ENCODE results near the gene RBFOX2.
"Not testable (repeated sequence)": the region's sequence is repeated elsewhere in the genome, so short reads cannot be mapped to it uniquely, and the experiment has no call there.

Gene RBFOX2

DNA sequence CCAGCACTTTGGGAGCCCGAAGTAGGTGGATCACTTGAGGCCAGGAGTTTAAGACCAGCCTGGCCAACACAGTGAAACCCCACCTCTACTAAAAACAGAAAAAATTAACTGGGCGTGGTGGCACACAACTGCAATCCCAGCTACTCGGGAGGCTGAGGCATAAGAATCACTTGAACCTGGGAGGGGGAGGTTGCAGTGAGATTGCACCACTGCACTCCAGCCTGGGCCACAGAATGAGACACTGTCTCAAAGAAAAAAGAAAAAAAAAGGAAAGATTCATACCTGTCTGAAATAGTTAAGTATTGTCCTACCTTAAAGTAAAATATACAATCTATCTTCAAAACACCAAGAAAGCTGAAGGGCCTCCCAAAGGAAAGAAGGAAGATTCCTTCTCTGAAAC lies 20.1 kb downstream of the RBFOX2 start:
- DNase-seq (ENCODE audit: low read depth), result no peak

DNA sequence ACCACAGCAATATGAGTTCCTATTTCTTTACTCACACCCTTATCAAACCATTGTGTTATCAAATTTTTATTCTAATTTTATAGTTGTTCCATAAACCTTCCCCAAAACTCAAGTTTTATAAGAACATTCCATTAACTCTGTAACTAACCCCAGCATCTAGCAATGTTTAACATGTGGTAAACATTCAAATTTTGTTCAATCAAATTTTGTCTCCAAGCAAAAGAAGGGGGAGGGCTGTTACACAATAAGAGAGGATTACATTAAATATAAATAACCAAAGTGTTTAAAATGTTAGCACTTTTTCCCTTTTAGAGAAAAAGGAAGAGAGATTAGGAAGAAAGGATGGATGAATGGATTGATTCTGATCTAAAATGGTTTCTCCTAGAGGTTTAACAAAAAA lies 20.5 kb downstream of the RBFOX2 start:
- DNase-seq (ENCODE audit: low read depth), result no peak

DNA sequence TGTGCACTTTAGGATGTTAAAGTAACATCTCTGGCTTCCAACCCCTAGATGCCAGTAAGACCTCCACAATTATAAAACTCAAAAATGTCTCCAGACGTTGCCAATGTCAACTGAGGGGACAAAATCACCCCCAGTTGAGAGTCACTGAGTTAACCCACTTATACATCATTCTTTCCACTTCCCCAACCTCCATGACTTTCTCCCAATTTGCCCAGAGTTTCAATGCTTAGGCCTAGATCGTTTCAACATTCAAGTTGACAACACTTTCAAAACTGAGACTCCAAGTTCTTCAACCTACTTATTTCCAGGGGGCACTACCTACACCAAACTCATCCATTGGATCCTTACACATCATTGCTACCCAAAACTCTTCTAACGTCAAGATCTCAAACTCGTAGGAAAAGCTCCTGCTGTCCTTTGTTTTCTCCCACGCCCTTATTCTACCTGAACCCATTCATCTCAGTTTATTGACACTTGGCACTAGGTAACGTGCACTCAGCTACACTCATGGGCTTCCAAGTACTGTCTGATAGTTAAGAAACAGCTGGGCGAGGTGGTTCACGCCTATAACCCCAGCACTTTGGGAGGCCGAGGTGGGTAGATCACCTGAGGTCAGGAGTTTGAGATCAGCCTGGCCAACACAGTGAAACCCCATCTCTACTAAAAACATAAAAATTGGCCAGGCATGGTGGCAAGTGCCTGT lies 24.5 kb downstream of the RBFOX2 start:
- DNase-seq (ENCODE audit: low read depth), result no peak

DNA sequence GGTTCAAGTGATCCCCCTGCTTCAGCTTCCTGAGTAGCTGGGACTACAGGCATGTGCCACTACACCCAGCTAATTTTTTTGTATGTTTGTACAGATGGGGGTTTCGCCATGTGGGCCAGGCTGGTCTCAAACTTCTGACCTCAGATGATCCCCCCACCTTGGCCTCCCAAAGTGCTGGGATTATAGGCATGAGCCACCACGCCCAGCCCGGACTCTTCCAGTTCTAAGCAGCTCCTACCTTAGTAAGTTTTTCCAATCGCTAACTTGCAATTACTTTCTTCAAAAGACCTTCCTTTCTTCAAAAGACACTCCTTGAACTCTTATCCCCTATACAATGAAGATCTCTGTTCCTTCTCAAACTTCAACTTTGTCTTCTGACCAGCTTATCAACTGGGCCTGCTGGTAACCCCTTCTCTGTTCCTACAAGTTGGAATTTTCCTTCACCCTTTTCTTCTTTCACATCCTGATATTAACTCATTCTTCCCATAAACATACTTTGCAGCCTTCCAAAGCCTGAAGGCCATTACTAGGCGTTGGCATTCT lies 25.8 kb downstream of the RBFOX2 start:
- no peak for DNase-seq (ENCODE audit: low read depth)

DNA sequence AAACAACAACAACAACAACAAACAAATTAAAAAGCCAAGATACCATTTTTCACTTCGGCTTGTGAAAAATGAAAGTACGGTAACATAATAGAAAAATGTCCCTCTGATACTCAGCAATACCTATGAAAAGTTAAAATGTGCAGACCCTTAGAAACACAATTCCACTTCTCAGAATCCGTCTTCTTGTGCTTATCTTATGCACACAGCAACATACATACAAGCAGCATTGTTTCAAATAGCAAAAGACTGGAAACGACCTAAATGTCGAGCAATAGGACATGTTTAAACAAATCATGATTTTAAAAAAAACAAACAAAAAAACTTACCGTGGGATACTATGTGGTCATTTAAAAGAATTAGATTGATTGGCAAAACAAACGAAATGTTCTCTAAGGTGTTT lies 26.5 kb downstream of the RBFOX2 start:
- no peak for DNase-seq (ENCODE audit: low read depth)

DNA sequence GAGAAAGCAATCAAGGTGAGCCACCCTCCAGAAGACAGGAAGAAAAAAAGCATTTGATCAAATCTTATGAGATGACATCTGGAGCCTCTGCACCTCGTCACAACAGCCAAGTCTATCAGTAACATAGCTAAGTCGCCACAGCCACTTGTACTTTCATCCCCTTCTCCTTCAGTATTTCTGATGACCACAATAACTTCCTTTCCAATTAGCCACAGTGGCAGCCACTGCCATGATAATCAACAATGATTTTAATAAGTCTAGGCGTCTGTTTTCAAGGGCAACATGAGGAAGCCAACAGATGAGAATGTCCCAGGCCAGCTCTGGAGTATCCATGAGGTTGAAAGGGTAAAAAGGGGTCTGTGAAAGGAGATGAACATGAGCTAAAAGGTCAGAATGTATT lies 29.9 kb downstream of the RBFOX2 start:
- DNase-seq (ENCODE audit: low read depth), result no peak

DNA sequence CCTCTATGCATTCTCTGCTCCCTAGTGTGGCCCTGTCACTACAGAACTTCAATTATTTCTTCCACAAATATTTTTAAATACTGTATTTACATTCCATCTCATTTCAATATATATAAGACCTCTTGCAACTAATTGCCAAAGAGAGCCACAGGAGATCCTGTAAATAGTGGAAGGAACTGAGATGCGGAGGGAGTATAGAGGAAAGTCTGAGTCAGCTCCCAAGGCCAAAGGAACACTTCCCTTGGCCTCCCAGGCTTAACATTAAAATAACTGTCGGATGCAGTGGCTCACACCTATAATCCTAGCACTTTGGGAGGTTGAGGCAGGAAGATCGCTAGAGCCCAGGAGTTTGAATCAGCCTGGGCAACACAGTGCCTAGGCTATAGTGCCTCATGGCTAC lies 31.2 kb downstream of the RBFOX2 start:
- no peak for DNase-seq (ENCODE audit: low read depth)

DNA sequence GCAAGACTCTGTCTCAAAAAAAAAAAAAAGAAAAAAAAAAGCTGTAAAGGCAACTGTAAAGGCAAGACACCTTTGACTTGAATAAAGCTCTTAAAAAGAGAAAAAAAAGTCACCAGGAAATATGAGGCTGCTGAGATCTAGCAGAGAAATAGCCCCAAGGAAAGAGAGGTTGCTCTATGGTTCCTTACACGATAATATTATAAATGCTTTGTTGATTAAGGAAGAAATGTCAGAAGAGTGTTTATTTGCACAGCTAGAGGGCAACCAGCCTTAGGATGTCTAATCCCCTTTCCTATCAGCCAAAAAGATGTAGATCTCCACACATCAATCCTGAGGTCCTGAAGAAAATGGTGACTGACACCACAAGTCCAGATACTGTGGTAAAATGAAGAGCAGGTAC lies 32.0 kb downstream of the RBFOX2 start:
- DNase-seq (ENCODE audit: low read depth), result no peak

DNA sequence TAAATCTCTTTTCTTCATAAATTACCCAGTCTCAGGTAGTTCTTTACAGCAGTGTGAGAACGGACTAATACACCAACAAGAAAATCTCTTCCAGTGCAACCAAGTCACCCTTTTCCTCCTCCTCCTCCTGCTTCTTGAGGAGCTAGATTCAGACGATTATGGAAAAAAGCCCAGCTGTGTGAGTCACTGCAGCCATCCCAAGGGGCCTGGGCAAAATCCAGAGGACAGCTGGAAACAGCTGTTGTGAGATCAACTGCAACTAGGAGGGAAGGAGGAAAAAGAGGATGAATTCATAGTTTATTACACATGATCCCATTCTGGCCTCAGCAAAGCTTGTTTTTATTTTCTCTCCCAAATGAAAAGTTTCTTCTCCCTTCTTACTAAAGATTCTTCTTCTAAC lies 32.9 kb downstream of the RBFOX2 start:
- no peak for DNase-seq (ENCODE audit: low read depth)

DNA sequence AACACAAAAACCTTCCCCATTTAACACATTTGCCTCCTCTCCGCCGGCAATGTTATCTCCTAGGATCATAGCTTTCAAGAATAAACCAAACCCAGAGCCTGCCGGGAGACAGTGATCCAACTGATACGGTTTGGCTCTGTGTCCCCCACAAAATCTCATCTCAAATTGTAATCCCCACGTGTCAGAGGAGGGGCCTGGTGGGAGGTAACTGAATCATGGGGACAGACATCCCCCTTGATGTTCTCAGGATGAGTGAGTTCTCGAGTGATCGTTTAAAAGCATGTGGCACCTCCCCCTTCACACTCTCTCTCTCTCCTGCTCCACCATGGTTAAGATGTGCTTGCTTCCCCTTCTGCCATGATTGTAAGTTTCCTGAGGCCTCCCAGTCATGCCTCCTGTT lies 33.3 kb downstream of the RBFOX2 start:
- no peak for DNase-seq (ENCODE audit: low read depth)

DNA sequence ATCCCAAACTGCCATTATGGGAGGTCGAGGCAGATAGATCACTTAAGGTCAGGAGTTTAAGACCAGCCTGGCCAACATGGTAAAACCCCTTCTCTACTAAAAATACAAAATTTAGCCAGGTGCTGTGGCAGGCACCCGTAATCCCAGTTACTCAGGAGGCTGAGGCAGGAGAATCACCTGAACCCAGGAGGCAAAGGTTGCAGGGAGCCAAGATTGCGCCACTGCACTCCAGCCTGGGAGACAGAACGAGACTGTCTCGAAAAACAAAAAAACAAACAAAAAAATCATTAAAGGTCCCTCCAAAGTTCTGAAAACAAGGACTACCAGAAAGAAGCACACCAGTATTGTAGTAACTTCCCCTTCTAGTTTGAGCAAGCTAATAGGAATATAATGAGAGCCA lies 34.9 kb downstream of the RBFOX2 start:
- not testable (repeated sequence) for DNase-seq (ENCODE audit: low read depth)

DNA sequence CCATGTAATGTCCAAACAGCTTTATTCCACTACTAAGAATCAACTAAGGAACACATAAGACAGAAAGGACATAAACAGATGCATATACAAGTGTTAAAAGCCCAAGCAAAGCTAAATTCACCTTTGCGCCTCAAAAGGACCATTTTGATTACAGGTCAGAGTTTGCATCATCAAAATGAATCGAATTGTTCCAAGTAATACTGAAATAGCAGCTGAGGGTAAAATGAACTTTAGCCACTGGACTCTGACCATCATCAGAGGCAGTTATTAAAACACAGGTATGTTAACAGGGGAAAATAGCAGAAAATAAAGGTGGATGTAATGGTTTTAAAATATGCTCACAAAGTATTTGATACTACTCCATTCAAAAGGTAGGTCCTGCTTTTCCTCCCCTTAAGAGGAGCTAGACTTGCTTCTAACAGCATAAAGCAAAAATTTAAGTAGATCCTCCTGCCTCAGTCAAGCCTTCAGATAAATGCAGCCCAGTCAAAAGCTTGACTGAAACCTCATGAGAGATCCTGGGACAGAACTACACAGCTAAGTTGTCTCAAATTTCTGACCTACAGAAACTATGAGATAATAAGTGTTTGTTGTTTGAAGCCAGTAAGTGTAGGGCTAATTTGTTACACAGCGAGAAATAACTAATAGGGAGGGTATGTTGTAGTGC lies 35.4 kb downstream of the RBFOX2 start:
- DNase-seq (ENCODE audit: low read depth), result no peak

DNA sequence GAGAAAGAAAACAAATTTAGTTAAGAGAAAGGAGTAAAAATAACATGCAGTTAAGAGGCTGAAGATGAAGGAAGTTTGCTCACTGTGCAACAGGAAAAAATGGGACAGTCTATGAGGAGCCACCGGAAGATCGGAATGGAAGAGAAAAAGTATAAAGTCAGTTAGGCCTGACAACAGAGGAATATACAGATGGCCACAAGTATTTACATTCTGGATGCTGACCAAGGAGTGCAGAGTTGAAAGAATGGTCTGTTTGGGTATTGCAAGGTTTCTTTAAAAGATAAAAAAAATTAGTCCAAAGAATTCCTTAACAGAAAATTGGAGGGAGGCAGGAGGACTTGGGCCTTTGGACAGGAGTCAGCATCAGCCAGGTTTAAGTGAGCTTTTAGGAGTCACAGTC lies 37.5 kb downstream of the RBFOX2 start:
- no peak for DNase-seq (ENCODE audit: low read depth)

DNA sequence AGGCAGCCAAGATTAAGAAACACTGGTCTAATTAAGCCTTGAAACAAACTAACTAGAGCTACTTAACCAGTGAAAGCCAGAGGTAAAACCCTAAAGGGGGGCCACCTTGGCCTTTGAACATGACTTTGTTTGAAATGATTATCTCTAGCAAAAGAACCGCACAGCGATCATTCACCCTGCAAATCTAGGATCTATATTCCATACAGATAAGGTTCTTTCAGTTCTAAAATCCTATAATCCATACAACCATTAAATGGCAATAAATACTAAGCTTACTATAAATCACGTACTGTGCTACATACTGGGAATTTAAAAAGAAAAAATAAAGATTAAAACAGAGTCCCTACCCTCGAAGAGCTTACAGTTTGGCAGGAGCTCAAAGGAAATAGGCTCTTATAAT lies 40.6 kb downstream of the RBFOX2 start:
- no peak for DNase-seq (ENCODE audit: low read depth)

DNA sequence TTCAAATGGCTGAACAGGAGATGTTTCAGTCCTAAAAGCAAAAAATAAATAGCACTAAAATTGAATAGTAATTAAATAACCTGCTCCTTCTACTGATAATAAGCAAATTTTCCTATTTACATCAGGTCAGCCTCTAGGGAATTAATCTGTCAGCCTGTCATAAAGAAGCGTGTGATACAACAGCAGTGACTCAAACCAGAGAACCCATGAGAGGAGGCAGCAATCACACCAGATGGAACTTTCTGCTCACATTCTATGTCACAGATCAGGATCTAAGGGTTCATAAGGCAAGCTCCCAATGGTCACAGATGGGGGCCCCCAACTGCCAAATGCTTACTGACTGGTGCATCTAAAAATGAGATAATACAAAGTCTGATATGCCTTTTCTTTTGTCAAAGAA lies 41.1 kb downstream of the RBFOX2 start:
- DNase-seq (ENCODE audit: low read depth), result no peak

DNA sequence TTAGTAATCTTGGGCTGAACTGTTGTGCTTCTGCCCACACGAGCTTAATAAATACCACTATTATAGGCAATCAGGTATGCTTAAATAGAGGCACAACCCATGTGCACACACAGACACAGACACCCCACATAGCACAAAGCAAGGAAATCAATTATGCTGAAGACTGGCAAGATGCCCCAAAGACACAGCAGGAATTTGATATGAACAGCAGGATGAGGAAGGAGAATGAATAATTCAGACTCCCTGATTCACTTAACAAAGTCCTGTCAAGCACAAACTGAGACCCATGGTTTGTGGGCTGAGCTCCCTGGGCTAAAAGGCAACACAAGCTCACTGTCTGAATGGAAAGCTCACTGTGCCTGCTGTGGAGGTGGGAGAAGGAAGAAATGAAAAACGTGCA lies 42.5 kb downstream of the RBFOX2 start:
- DNase-seq (ENCODE audit: low read depth), result no peak

DNA sequence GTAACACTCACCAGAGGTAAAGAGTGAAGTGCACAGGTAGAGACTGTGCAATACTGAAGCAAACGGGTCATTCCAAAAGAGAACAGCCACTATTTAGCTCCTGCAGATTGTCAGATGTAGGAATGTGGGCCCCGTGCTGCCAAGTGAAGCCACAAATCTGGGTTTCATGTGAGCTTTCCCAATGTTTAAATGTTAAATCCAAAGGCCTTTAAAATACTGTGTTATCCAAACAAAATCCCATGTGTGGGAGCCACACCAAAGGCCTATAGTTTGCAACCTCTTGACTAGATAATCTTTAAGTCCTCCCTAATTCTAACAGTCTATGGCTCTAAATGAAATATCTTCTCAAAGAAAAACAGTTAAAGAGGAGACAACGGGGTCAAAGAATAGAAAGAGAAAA lies 43.3 kb downstream of the RBFOX2 start:
- DNase-seq (ENCODE audit: low read depth), result no peak

DNA sequence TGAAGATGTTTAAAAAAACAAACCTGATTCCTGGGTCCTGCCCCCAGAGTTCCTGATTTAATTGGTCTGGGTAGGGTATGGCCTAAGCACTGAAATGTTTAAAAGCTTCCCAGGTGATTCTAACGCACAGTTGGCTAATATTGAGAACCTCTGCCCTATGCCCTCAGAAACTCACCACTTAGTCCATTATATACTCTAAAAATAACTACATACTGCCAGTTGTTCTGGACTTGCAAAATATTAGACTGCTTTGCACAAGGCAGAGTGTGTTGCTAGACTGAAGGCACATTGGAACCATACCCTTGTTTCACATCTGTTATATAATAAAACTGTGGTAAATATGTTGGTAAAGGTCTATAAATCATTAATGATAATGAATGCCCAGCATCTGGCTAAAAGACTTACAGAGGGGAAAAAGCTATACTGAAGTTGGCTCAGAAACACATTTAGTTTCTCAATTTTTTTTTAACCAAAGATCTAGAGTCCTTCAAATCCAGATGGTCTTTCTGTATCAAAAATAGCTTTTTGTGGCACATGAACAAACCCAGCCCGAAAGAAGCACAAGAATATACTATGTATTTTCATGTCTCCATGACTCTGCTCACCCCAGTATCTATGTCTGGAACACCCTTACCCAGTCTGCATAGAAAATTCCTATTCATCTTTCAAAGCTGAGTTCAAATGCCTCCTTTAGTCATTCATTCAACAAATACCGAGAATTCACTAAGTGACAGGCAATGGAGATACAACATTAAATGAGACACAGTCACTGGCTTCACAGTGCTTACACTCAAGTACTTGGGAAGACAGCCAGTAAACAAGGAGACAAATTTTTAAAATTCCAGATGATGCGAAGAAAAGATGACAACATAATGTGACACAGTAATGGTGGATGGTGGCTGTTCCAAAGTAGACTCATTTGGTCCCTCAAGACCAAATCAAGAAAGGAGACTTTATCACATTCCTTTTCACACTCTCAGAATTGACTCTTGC lies 44.1 kb downstream of the RBFOX2 start:
- no peak for DNase-seq (ENCODE audit: low read depth)

DNA sequence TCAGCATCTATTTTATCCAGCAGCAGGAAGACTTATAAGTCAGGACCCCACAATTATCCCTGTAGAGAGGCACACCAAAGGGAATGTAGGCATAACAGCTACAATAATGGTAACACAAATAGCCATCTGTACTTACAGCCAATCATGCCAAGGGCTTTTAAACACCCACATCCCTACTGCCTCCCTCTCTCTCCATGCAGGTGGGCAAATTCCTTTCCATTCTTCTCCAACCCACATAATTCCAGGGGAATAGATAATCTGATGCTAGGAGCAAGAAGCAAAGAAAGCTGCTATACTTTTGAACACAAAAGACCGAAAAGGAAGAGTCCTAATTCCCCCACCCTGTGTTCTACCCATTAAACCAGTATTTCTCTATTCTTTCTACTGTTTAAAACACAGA lies 46.7 kb downstream of the RBFOX2 start:
- no peak for DNase-seq (ENCODE audit: low read depth)

DNA sequence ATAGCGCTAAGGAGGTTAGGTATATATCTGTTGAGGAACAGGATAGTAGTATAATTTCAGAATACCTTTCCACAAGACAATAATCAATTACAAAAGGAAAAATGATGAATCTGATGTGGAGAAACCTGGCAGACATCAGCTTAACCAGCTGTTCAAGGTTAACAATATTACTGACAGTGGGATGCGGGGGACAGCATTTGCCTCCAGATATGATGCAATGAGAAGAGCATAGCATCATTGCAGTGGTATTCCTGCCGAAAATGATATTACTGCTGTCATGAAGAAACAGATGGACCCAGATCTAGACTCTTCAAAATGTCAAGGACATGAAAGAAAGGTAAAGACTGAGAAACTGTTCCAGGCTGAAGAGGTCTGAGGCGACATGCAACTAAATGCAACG lies 49.7 kb downstream of the RBFOX2 start:
- DNase-seq (ENCODE audit: low read depth), result no peak

DNA sequence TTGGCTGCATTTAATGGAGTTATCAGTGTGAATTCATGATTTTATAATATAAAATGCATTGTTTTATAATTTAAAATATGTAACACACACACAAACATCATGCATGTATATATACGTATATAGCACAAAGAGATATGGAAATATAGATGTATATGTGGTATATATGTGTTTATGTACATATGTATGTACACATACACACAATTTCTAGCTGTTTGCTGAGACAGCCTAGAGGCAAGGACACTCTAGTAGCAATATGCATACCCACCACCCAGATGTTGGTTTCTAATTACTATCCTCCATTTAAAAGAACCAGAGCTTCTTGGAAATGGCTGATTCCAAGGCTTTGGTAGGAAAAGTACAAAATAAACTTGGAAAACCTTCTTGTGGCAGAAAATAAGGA lies 50.4 kb downstream of the RBFOX2 start:
- no peak for DNase-seq (ENCODE audit: low read depth)

DNA sequence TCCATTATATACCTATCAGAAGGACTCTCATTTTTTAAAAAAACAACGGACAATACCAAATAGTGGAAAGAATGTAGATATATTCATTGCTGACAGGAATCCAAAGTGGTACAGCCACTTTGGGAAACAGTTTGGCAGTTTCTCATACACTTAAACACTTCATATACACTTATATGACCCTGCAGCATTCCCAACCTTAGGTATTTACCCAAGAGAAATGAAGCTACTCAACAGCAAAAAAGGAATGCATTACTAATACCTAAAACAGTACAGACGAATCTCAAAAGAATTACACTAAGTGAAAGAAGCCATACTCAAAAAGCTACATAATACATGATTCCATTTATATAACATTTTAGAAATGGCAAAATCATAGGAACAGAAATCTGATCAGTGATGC lies 51.5 kb downstream of the RBFOX2 start:
- DNase-seq (ENCODE audit: low read depth), result no peak

DNA sequence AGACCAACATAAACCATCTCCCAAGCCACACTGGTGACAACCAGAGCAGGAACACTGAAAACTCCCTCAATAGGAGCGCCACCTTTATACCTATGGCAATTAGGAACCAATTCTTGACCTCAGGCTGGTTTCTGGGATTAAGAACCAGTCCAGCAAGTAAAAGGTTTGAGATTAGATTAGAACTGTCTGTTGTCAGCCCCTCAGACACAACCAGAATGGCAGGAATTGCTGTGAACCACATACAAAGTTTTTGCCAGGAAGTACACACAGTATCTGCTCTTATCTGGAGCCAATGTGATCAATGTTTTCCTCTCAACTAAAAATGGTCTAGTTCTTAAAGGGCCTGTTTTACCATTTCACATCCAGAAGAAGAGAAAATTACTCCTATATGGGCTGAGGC lies 55.2 kb downstream of the RBFOX2 start:
- no peak for DNase-seq (ENCODE audit: low read depth)
